CD1c-positive myeloid dendritic cell (primary cell): Measurements from ENCODE around the gene FARP2.
"Not testable (repeated sequence)": the region's sequence is repeated elsewhere in the genome, so short reads cannot be mapped to it uniquely, and the experiment has no call there.

Experiments
- DNase-seq: peaks from one replicate; pipeline ENCODE4 v3.0.0-alpha.2; 2016; ENCODE audit errors: extremely low spot score

Gene FARP2

GRCh38 chr2:241364781-241365180, 8.7 kb downstream of the FARP2 start:
- no peak for DNase-seq

GRCh38 chr2:241366678-241367077, 10.6 kb downstream of the FARP2 start:
- DNase-seq: no peak

GRCh38 chr2:241368643-241369042, 12.6 kb downstream of the FARP2 start:
- no peak for DNase-seq

- DNase-seq: no peak
These were observed 16.4 kb downstream of the FARP2 start for GRCh38 chr2:241372361-241372992.

- no peak for DNase-seq
These were observed 17.4 kb downstream of the FARP2 start for GRCh38 chr2:241373446-241373845.

GRCh38 chr2:241373906-241374305, 17.8 kb downstream of the FARP2 start:
- DNase-seq: not testable (repeated sequence)

- no peak for DNase-seq
These were observed 19.2 kb downstream of the FARP2 start for GRCh38 chr2:241375300-241375699.

GRCh38 chr2:241376808-241377207, 20.7 kb downstream of the FARP2 start:
- no peak for DNase-seq

GRCh38 chr2:241378816-241379215, 22.7 kb downstream of the FARP2 start:
- no peak for DNase-seq

- no peak for DNase-seq
These were observed 23.7 kb downstream of the FARP2 start for GRCh38 chr2:241379481-241380480.

GRCh38 chr2:241381872-241382271, 25.8 kb downstream of the FARP2 start:
- no peak for DNase-seq

GRCh38 chr2:241385450-241385849, 29.4 kb downstream of the FARP2 start:
- not testable (repeated sequence) for DNase-seq

- DNase-seq: no peak
These were observed 30.4 kb downstream of the FARP2 start for GRCh38 chr2:241386519-241386918.

GRCh38 chr2:241389697-241390096, 33.6 kb downstream of the FARP2 start:
- no peak for DNase-seq

- peak; percentile 9 for DNase-seq
These were observed 34.5 kb downstream of the FARP2 start for GRCh38 chr2:241390301-241391206.

- peak; percentile 19 for DNase-seq
These were observed 36.0 kb downstream of the FARP2 start for GRCh38 chr2:241391892-241392665.

- not testable (repeated sequence) for DNase-seq
These were observed 36.7 kb downstream of the FARP2 start for GRCh38 chr2:241392753-241393152.

GRCh38 chr2:241393524-241394196, 37.6 kb downstream of the FARP2 start:
- no peak for DNase-seq

- not testable (repeated sequence) for DNase-seq
These were observed 40.7 kb downstream of the FARP2 start for GRCh38 chr2:241396809-241397208.
